ENCODE data around the gene TMEM62.
"Not testable (repeated sequence)": the region's sequence is repeated elsewhere in the genome, so short reads cannot be mapped to it uniquely, and the experiment has no call there.

TMEM62 gene

GRCh38 chr15:43177147-43177546 lies 43.8 kb downstream of the TMEM62 start:
- DNase-seq (ENCODE audit: low spot score): not testable (repeated sequence)

- DNase-seq (ENCODE audit: low spot score): no peak
These were observed 49.9 kb downstream of the TMEM62 start for GRCh38 chr15:43183270-43183669.

GRCh38 chr15:43184407-43185124 lies 51.2 kb downstream of the TMEM62 start:
- DNase-seq (ENCODE audit: low spot score): no peak

- DNase-seq (ENCODE audit: low spot score): peak; percentile 98
These were observed 52.0 kb downstream of the TMEM62 start, which contains the start of gene CCNDBP1 for GRCh38 chr15:43185157-43186002. CCNDBP1 (plus strand) TSS chr15:43185403; CDS start chr15:43185499, 96 bp downstream.

- DNase-seq (ENCODE audit: low spot score): no peak
These were observed 52.6 kb downstream of the TMEM62 start for GRCh38 chr15:43186003-43186353.

GRCh38 chr15:43187544-43188155 lies 54.3 kb downstream of the TMEM62 start:
- peak; percentile 49 for DNase-seq (ENCODE audit: low spot score)

GRCh38 chr15:43189296-43189695 lies 55.9 kb downstream of the TMEM62 start:
- DNase-seq (ENCODE audit: low spot score): no peak

GRCh38 chr15:43190178-43190577 lies 56.8 kb downstream of the TMEM62 start:
- DNase-seq (ENCODE audit: low spot score): no peak

- DNase-seq (ENCODE audit: low spot score): no peak
These were observed 60.3 kb downstream of the TMEM62 start for GRCh38 chr15:43193710-43194109.

GRCh38 chr15:43194795-43195194 lies 61.4 kb downstream of the TMEM62 start:
- DNase-seq (ENCODE audit: low spot score): no peak

- no peak for DNase-seq (ENCODE audit: low spot score)
These were observed 63.6 kb downstream of the TMEM62 start for GRCh38 chr15:43196760-43197548.

- DNase-seq (ENCODE audit: low spot score): not testable (repeated sequence)
These were observed 64.4 kb downstream of the TMEM62 start for GRCh38 chr15:43197773-43198172.

GRCh38 chr15:43198556-43198955 lies 65.2 kb downstream of the TMEM62 start:
- not testable (repeated sequence) for DNase-seq (ENCODE audit: low spot score)

- no peak for DNase-seq (ENCODE audit: low spot score)
These were observed 65.6 kb downstream of the TMEM62 start for GRCh38 chr15:43198992-43199391.

GRCh38 chr15:43199945-43200488 lies 66.6 kb downstream of the TMEM62 start:
- no peak for DNase-seq (ENCODE audit: low spot score)

GRCh38 chr15:43204016-43204901 lies 70.9 kb downstream of the TMEM62 start:
- peak; percentile 80 for DNase-seq (ENCODE audit: low spot score)

- DNase-seq (ENCODE audit: low spot score): no peak
These were observed 72.7 kb downstream of the TMEM62 start for GRCh38 chr15:43206054-43206453.

- DNase-seq (ENCODE audit: low spot score): no peak
These were observed 73.6 kb downstream of the TMEM62 start for GRCh38 chr15:43207024-43207423.

- DNase-seq (ENCODE audit: low spot score): no peak
These were observed 74.9 kb downstream of the TMEM62 start for GRCh38 chr15:43208052-43209002.

All from AG20443 (cell line).